WTC11 (cell line): ENCODE measurements around the gene SKP1.

Experiments
- ARID4B ChIP-seq: sonication (generic); formaldehyde crosslinking; IDR thresholded peaks from 2 replicates; pipeline ENCODE4 v1.8.0; 2023; ENCODE audit warnings: missing genetic modification reagents, mild to moderate bottlenecking, borderline replicate concordance
- CTCF ChIP-seq: fragments of 200-600 bp; IDR thresholded peaks from 2 replicates; pipeline ENCODE4 v1.8.0; 2022; ENCODE audit warnings: antibody characterized with exemption
- ESRRA ChIP-seq: sonication (generic); formaldehyde crosslinking; IDR thresholded peaks from 2 replicates; pipeline ENCODE4 v1.8.1; 2022; ENCODE audit warnings: mild to moderate bottlenecking, missing genetic modification reagents, borderline replicate concordance
- HMGA2 ChIP-seq: fragments of 250-450 bp; sonication (Bioruptor Pico); IDR thresholded peaks from 2 replicates; pipeline ENCODE4 v1.4.0; 2021; ENCODE audit warnings: mild to moderate bottlenecking, moderate library complexity
- MAX ChIP-seq: sonication (generic); formaldehyde crosslinking; IDR thresholded peaks from 2 replicates; pipeline ENCODE4 v1.8.0; 2022; ENCODE audit warnings: mild to moderate bottlenecking, missing genetic modification reagents
- MXD4 ChIP-seq: fragments of 250-450 bp; sonication (Bioruptor Pico); IDR thresholded peaks from 2 replicates; pipeline ENCODE4 v1.8.0; 2021; ENCODE audit warnings: mild to moderate bottlenecking, moderate library complexity, borderline replicate concordance
- NR2C2 ChIP-seq: sonication (generic); formaldehyde crosslinking; IDR thresholded peaks from 2 replicates; pipeline ENCODE4 v1.8.0; 2022; ENCODE audit warnings: mild to moderate bottlenecking, missing genetic modification reagents
- PRRX2 ChIP-seq: fragments of 250-450 bp; sonication (Bioruptor Pico); IDR thresholded peaks from 2 replicates; pipeline ENCODE4 v1.8.0; 2021; ENCODE audit warnings: mild to moderate bottlenecking
- TP53 ChIP-seq: sonication (generic); formaldehyde crosslinking; IDR thresholded peaks from 2 replicates; pipeline ENCODE4 v1.8.1; 2023; ENCODE audit warnings: mild to moderate bottlenecking, missing genetic modification reagents
- ZBTB21 ChIP-seq: sonication (generic); formaldehyde crosslinking; IDR thresholded peaks from 2 replicates; pipeline ENCODE4 v1.8.1; 2023; ENCODE audit warnings: mild to moderate bottlenecking, missing genetic modification reagents, borderline replicate concordance
- ZNF121 ChIP-seq: sonication (generic); formaldehyde crosslinking; IDR thresholded peaks from 2 replicates; pipeline ENCODE4 v1.8.0; 2023; ENCODE audit warnings: missing genetic modification reagents

- TF ChIP-seq HMGA2 (CRISPR knock-in tag) (no peak), ARID4B (CRISPR knock-in tag) (no peak), CTCF (no peak), TP53 (no peak), ZNF121 (CRISPR knock-in tag) (no peak), NR2C2 (CRISPR knock-in tag) (no peak), ZBTB21 (CRISPR knock-in tag) (0 out of 2 replicates have a peak, but pooled peaks have one; percentile 32), MAX (no peak), PRRX2 (CRISPR knock-in tag) (no peak), ESRRA (CRISPR knock-in tag) (no peak), MXD4 (CRISPR knock-in tag) (no peak)
These were observed 61.6 kb downstream of the SKP1 start for GRCh38 chr5:134114886-134115805.
